ENCODE data around the gene RALGAPA2.

RALGAPA2 gene

DNA sequence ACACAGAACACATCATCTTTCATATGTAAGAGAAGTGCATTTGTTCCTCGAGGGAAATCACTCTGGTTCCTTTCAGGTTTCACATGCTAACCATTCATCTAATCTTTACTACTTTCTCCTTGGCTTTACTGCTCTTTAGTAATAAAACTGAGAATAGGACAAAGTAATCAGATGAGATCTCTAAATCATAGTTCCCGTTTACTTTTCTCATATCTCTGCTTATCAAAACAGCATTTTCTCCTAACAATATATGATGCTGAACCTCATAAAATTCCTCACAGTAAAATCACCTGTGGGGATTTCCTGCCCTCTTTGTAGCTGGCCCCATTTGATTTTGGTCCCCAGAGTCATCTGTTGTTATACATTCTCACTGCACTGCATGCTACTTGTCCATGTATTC is 100.2 kb downstream of the RALGAPA2 start:
- Mint-ChIP-seq H3K27me3 (ENCODE audit: low read depth) (no peaks in the 10 kb centered on the region), H3K9me3 (no peaks in the 10 kb centered on the region), H3K4me3 (no peak overlapping the region), H3K4me1 (ENCODE audit: low read depth) (no peaks in the 10 kb centered on the region), H3K27ac (no peak overlapping the region), H3K36me3 (ENCODE audit: low read depth) (peaks cover 12% of the 10 kb centered on the region)
- DNase-seq (ENCODE audit: low spot score), result no peak

DNA sequence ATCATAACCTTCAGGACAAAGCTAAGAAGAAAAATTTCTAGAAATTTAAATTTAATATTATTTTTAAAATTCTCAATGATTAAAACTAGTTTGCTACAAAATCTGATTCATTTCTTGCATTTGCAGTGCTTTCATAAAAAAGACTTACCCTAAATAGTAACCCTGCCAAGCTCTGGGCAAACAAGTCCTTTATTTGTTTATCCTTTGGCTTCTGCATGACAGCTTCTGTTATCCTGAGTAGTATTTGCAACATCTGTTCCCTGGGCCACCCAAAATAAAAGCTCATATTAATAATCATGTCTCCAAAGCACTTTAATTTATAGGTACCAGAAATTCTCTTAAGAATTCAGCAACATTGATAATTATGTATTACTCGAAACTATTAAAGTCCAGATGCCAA is 101.3 kb downstream of the RALGAPA2 start:
- peaks cover 12% of the 10 kb centered on the region for H3K36me3 Mint-ChIP-seq (ENCODE audit: low read depth)
- no peaks in the 10 kb centered on the region for H3K9me3 Mint-ChIP-seq
- H3K4me3 Mint-ChIP-seq, result no peak overlapping the region
- H3K27ac Mint-ChIP-seq, result no peak overlapping the region
- no peaks in the 10 kb centered on the region for H3K27me3 Mint-ChIP-seq (ENCODE audit: low read depth)
- H3K4me1 Mint-ChIP-seq (ENCODE audit: low read depth), result no peaks in the 10 kb centered on the region
- DNase-seq (ENCODE audit: low spot score), result no peak

DNA sequence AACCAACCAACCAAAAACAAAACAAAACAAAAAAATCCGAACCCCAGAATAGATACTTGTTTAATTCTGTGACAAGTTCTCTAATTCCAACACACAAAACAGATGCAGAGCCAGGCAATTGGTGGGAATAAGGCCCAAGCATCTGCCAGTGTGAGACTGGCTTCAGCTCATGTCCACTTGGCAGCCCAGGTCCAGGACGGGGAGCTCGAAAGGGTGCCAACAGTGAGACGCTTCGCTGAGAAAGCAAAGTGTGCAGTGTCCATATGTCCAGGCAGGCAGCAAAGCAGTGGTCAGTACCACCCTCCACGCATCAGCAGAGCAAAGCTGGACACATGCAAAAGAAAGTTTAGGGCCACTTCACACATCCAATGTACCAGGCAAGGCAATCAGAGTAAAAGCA is 102.9 kb downstream of the RALGAPA2 start:
- Mint-ChIP-seq H3K4me3 (no peak overlapping the region), H3K36me3 (ENCODE audit: low read depth) (peaks cover 14% of the 10 kb centered on the region), H3K4me1 (ENCODE audit: low read depth) (no peaks in the 10 kb centered on the region)

DNA sequence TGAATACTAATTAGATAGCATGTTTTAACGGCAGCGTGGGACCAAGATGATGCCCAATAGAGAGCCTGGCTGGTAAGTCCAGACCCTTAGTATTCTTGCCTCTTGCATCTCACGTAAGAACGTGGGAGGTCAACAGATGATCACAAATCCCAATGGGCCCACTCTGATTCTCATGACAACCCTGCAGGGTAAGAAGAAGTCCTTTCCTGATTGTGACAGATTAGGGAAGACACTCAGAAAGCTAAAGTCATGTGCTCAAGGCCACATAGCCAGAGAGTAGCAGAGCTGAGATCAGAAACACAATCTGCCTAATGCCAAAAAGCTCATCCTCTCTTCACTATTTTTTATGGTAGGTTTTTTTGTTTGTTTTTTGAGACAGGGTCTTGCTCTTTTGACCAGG is 103.8 kb downstream of the RALGAPA2 start:
- no peak for DNase-seq (ENCODE audit: low spot score)
- Mint-ChIP-seq H3K27ac (no peak overlapping the region), H3K27me3 (ENCODE audit: low read depth) (no peaks in the 10 kb centered on the region), H3K36me3 (ENCODE audit: low read depth) (peaks cover 12% of the 10 kb centered on the region), H3K4me3 (no peak overlapping the region), H3K9me3 (no peaks in the 10 kb centered on the region), H3K4me1 (ENCODE audit: low read depth) (peaks cover 3% of the 10 kb centered on the region)

More for the DNA sequence above, 102.9 kb downstream of the RALGAPA2 start:
- no peak for DNase-seq (ENCODE audit: low spot score)
- Mint-ChIP-seq H3K27ac (no peak overlapping the region), H3K27me3 (ENCODE audit: low read depth) (no peaks in the 10 kb centered on the region), H3K9me3 (no peaks in the 10 kb centered on the region)

DNA sequence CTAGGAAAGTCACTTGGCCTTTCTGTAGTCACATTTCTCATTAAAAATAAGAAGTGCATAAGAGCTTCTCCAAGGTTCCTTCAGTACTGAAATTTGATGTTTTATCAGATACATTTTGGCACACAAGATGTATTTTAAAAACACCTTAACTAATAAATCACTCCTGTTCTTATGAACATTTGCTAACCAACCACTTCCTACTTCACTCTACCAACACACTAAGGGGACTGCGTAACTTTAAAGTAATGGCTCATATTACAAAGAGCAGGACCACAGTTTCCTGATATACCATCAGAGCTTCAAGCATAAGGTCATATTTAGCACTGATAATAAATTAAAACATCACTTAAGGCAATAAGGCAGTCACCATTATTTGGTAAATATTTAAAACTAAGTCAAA is 104.4 kb downstream of the RALGAPA2 start:
- Mint-ChIP-seq H3K4me1 (ENCODE audit: low read depth) (peaks cover 6% of the 10 kb centered on the region), H3K36me3 (ENCODE audit: low read depth) (peaks cover 12% of the 10 kb centered on the region), H3K4me3 (no peak overlapping the region), H3K27me3 (ENCODE audit: low read depth) (no peaks in the 10 kb centered on the region), H3K9me3 (no peaks in the 10 kb centered on the region), H3K27ac (no peak overlapping the region)
- no peak for DNase-seq (ENCODE audit: low spot score)

DNA sequence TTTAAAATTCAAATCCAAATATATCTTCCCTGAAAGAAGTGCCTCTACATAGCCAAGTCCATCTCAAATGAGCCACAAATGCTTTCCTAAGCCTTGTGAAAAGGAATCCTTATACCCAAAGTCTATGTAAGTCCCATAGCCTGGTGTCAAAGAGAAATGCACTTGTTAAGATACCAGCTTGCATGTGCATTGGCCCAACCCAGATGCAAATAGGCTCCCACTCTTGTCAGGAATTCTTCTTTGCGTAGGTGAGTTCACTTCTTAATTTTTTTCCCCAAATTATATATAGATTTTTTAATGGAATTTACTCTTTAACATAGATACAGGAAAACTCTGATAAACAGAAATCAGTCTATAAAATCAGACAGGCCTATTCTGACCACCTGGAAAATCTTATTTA is 105.6 kb downstream of the RALGAPA2 start:
- H3K9me3 Mint-ChIP-seq, result no peaks in the 10 kb centered on the region
- no peak overlapping the region for H3K4me3 Mint-ChIP-seq
- peaks cover 6% of the 10 kb centered on the region for H3K4me1 Mint-ChIP-seq (ENCODE audit: low read depth)
- no peaks in the 10 kb centered on the region for H3K27me3 Mint-ChIP-seq (ENCODE audit: low read depth)
- no peak for DNase-seq (ENCODE audit: low spot score)
- H3K36me3 Mint-ChIP-seq (ENCODE audit: low read depth), result peaks cover 12% of the 10 kb centered on the region
- H3K27ac Mint-ChIP-seq, result no peak overlapping the region

DNA sequence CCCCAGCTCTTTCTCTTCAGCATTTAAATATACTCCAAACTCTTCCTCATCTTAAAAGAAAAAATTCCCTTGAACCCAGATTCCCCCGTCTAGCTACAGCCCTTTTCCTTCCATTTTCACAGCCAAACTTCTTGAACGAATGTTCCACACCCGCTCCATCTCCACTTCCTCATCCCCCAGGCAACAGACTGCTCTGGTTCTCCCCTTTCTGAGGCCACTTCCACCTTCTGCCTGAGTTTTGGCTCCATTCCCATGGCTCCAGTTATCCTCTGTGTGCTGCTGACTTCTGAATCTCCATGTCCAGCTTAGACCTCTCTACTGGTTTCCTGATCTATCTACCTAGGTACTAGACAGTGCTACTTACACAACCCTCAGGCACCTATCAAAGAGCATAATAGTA is 106.4 kb downstream of the RALGAPA2 start:
- Mint-ChIP-seq H3K27ac (no peak overlapping the region), H3K27me3 (ENCODE audit: low read depth) (no peaks in the 10 kb centered on the region), H3K36me3 (ENCODE audit: low read depth) (peaks cover 12% of the 10 kb centered on the region), H3K4me3 (no peak overlapping the region), H3K9me3 (no peaks in the 10 kb centered on the region), H3K4me1 (ENCODE audit: low read depth) (peaks cover 6% of the 10 kb centered on the region)
- no peak for DNase-seq (ENCODE audit: low spot score)

DNA sequence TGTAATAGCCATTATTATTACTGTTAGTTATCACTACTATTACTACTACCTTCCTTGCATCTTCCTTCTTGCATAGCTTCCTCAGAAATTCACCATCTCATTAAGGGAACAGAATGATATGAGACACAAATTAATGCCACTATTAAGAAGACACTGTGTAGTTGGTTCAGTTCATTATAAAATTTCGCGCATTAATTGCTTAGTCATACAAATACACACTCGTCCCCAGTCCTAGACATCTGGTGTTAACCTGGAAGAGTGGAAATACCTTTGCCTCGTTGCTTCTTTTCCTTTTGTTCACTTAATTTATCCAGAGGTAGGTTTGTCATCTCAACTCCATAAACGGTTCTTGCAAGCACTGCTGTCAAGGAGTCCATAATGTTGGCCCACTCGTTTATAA is 107.5 kb downstream of the RALGAPA2 start:
- Mint-ChIP-seq H3K4me3 (no peak overlapping the region), H3K36me3 (ENCODE audit: low read depth) (peaks cover 12% of the 10 kb centered on the region), H3K27me3 (ENCODE audit: low read depth) (no peaks in the 10 kb centered on the region), H3K4me1 (ENCODE audit: low read depth) (peaks cover 6% of the 10 kb centered on the region), H3K27ac (no peak overlapping the region), H3K9me3 (no peaks in the 10 kb centered on the region)
- no peak for DNase-seq (ENCODE audit: low spot score)

DNA sequence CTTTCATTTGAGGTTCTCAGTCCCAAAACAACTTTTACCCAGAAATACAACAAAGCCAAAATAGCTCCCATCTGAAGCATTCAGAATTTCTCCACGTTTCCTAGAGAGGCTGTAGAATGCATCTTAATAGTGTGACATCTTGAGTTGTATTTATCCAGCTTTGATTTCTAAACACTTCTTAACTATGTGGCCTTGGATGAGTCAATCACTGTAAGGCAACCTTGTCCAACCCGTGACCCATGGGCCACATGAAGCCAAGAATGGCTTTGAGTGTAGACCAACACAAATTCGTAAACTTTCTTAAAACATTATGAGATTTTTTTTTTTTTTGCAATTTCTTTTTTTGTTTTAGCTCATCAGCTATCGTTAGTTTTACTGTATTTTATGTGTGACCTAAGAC is 108.1 kb downstream of the RALGAPA2 start:
- Mint-ChIP-seq H3K27me3 (ENCODE audit: low read depth) (no peaks in the 10 kb centered on the region), H3K4me3 (no peak overlapping the region), H3K9me3 (no peaks in the 10 kb centered on the region), H3K36me3 (ENCODE audit: low read depth) (peaks cover 12% of the 10 kb centered on the region), H3K4me1 (ENCODE audit: low read depth) (peaks cover 6% of the 10 kb centered on the region), H3K27ac (no peak overlapping the region)
- DNase-seq (ENCODE audit: low spot score), result no peak

DNA sequence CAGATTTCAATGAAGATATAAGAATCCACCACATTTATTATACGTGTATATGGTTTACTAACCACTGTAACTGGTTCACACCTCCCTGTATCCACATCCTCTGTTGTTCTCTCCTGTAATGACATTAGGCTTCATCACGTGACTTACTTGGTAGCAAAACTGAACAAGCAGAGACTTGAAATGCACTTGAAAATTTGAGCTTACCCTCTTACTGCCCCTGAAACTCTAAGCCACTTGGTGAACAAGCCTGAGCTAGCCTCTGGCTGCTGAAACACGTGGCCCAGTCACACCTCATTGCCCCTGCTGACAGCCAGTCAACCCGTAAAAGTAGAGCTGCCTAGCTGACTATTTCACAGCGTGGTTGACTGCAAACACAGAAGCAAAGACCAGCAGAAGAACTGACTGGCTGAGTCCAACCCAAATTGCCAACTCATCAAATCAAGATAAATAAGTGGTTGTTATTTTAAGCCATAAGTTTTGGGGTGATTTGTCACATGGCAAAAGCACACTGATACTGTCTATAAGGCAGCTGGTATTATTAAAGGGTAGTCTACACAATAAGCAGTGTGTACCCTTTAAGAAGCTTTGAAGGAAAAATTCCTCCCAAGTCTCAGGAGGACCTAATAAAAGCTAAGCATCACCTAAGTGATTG is 109.0 kb downstream of the RALGAPA2 start:
- H3K4me1 Mint-ChIP-seq (ENCODE audit: low read depth), result peaks cover 6% of the 10 kb centered on the region
- H3K27ac Mint-ChIP-seq, result peak overlapping the region; percentile 28
- no peak overlapping the region for H3K4me3 Mint-ChIP-seq
- H3K27me3 Mint-ChIP-seq (ENCODE audit: low read depth), result no peaks in the 10 kb centered on the region
- H3K36me3 Mint-ChIP-seq (ENCODE audit: low read depth), result peaks cover 13% of the 10 kb centered on the region
- no peaks in the 10 kb centered on the region for H3K9me3 Mint-ChIP-seq
- no peak for DNase-seq (ENCODE audit: low spot score)

DNA sequence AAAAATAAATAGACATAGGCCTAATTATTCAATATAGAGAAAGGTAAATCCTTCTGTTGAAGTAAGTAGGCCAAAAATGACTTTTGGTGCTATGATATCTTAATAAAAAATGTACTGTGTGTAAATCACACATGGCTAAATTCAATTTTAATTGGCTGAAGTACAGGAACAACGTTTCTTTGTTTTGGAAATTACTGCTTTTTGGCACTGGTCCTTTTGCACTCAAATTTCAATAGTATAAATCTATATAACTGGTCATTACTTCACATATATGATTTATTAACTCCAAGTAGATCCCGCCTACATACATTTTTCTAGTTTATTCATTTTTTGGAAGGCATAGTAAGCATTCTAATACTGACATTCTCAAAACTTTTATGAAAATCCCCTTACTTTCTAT is 114.5 kb downstream of the RALGAPA2 start:
- no peak for DNase-seq (ENCODE audit: low spot score)
- H3K36me3 Mint-ChIP-seq (ENCODE audit: low read depth), result peaks cover 7% of the 10 kb centered on the region
- H3K4me3 Mint-ChIP-seq, result no peak overlapping the region
- H3K27me3 Mint-ChIP-seq (ENCODE audit: low read depth), result no peaks in the 10 kb centered on the region
- H3K9me3 Mint-ChIP-seq, result no peaks in the 10 kb centered on the region
- no peaks in the 10 kb centered on the region for H3K4me1 Mint-ChIP-seq (ENCODE audit: low read depth)
- H3K27ac Mint-ChIP-seq, result no peak overlapping the region

DNA sequence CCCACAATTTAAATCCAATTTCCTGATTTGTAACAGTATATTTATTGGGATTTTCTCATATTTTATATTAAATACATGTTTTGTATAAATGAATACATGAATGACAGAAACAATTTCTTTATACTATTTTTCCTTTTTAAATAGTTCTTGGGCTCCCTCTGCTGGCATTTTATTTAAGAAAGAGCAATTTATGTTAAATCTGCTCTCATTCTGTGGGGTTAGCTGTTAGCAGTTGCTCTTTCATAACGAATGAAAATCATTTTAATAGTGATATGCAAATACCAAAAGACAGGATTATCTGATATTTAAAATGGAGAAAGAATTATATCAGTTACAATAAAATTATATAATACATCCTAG is 118.3 kb downstream of the RALGAPA2 start:
- Mint-ChIP-seq H3K27me3 (ENCODE audit: low read depth) (no peaks in the 10 kb centered on the region), H3K36me3 (ENCODE audit: low read depth) (peaks cover 11% of the 10 kb centered on the region), H3K9me3 (no peaks in the 10 kb centered on the region), H3K4me1 (ENCODE audit: low read depth) (no peaks in the 10 kb centered on the region), H3K4me3 (no peak overlapping the region), H3K27ac (no peak overlapping the region)
- DNase-seq (ENCODE audit: low spot score), result no peak

DNA sequence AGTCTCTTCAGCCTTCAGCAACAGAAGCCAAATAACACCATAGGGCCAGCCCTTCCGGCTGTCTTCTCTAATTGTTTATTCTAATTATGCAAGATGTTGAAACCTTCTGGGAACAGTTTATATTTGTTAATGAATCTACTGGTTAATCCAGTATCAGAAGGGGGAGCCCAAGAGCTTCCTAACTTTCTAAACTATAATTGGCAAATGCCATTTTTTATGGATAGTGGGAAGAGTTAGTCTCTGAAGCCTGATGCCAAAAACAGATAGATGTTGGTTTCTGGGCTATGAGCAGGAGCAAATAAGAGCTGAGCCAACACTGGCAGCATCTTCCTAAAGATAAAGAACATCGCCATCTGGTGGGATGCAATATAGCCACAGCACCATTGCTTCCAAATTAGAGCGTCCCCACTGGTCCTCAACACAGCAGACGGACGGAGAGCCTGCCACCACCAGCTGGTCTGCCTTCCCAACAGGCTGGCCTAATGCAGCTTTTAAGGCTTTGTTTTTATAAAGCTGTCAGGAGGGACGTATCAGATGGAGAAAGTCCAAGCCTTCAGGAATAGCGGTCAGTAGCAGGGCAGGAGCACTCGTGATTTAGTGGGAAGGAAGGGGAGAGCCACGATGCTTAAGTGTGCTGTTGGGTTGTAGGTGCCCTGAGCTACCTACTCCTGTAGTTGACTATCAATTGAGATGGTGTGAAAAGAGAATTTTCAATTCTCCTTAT is 118.8 kb downstream of the RALGAPA2 start:
- H3K9me3 Mint-ChIP-seq, result no peaks in the 10 kb centered on the region
- no peak for DNase-seq (ENCODE audit: low spot score)
- no peak overlapping the region for H3K4me3 Mint-ChIP-seq
- H3K4me1 Mint-ChIP-seq (ENCODE audit: low read depth), result no peaks in the 10 kb centered on the region
- no peak overlapping the region for H3K27ac Mint-ChIP-seq
- peaks cover 11% of the 10 kb centered on the region for H3K36me3 Mint-ChIP-seq (ENCODE audit: low read depth)
- no peaks in the 10 kb centered on the region for H3K27me3 Mint-ChIP-seq (ENCODE audit: low read depth)

DNA sequence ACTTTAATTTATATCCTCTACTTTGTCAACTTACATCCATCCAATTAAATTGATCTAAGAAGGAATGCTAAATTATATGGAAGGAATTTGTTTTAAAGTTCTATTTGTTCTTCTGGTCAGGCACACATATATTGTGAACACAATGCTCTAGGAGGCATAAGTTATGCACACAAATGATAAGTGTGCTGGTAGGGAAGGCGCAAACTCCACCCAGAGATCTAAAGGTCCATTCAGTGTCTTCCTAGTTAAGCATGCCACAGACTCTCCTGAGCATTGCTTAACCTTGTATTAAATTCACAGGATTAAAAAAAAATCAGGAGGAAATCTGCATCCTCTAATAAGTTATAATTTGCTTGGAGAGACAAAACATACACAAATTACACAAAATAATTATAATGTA is 127.3 kb downstream of the RALGAPA2 start:
- H3K9me3 Mint-ChIP-seq, result no peaks in the 10 kb centered on the region
- H3K4me1 Mint-ChIP-seq (ENCODE audit: low read depth), result peaks cover 3% of the 10 kb centered on the region
- H3K27me3 Mint-ChIP-seq (ENCODE audit: low read depth), result no peaks in the 10 kb centered on the region
- no peak overlapping the region for H3K4me3 Mint-ChIP-seq
- peaks cover 33% of the 10 kb centered on the region for H3K36me3 Mint-ChIP-seq (ENCODE audit: low read depth)
- no peak for DNase-seq (ENCODE audit: low spot score)
- no peak overlapping the region for H3K27ac Mint-ChIP-seq

DNA sequence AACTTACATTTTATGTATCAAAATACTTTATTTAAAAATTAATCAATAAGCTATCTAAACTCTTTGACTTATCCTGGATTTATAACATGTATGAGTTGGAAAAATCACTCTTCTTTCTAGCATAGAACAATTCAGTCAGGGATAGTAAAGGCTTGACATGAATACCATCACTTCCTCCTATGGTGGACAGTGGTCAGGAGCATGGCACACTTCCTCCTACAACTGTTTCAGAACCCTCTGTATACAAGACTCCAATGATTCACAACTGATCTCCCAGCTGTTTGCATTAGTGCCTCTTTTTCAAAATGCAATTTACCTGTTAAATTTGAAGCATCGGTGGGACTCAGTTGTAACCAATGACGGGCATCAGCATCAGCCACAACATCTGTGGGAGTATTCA is 129.7 kb downstream of the RALGAPA2 start:
- peaks cover 7% of the 10 kb centered on the region for H3K4me1 Mint-ChIP-seq (ENCODE audit: low read depth)
- DNase-seq (ENCODE audit: low spot score), result no peak
- no peaks in the 10 kb centered on the region for H3K9me3 Mint-ChIP-seq
- no peaks in the 10 kb centered on the region for H3K27me3 Mint-ChIP-seq (ENCODE audit: low read depth)
- H3K27ac Mint-ChIP-seq, result no peak overlapping the region
- peaks cover 30% of the 10 kb centered on the region for H3K36me3 Mint-ChIP-seq (ENCODE audit: low read depth)
- no peak overlapping the region for H3K4me3 Mint-ChIP-seq

Data from T-helper 2 cell treated with Interferon-gamma antibody and Interleukin-4, amounts not matched to agents 5 μg/mL and 100 μg/mL, for 36 hours (primary cell).